Immature natural killer cell (primary cell): ENCODE results near the gene CACFD1. TPM values are rescaled to one million over a fixed set of nuclear protein-coding genes. Genes with fewer than 3 reads are reported as not detected.
"Not testable (repeated sequence)": the region's sequence is repeated elsewhere in the genome, so short reads cannot be mapped to it uniquely, and the experiment has no call there.

Experiments
- DNase-seq, 3 donors: peaks; one replicate each; pipeline ENCODE4 v3.0.0; 2022; ENCODE audit warnings: mixed read lengths in 1 of 3
- H3K27ac Mint-ChIP-seq, 6 donors: one replicate each; pipeline ENCODE4 v1.8.0; 2020; ENCODE audit warnings: mixed read lengths in 6 of 6, mild to moderate bottlenecking in 5 of 6, inconsistent platforms in 4 of 6, moderate library complexity in 3 of 6
- H3K27me3 Mint-ChIP-seq, 3 donors: one replicate each; pipeline ENCODE4 v1.8.0; 2020 to 2021; ENCODE audit warnings: low read depth in 3 of 3, mild to moderate bottlenecking in 3 of 3, mixed read lengths in 3 of 3, moderate library complexity in 3 of 3, inconsistent platforms in 1 of 3
- H3K36me3 Mint-ChIP-seq, 3 donors: one replicate each; pipeline ENCODE4 v1.8.0; 2020; ENCODE audit warnings: mixed read lengths in 3 of 3, inconsistent platforms in 2 of 3, mild to moderate bottlenecking in 2 of 3
- H3K4me1 Mint-ChIP-seq, 2 donors: one replicate each; pipeline ENCODE4 v1.8.0; 2020; ENCODE audit warnings: inconsistent platforms in 2 of 2, mild to moderate bottlenecking in 2 of 2, mixed read lengths in 2 of 2, moderate library complexity in 1 of 2
- H3K4me3 Mint-ChIP-seq, 5 donors: one replicate each; pipeline ENCODE4 v1.8.0; 2020; ENCODE audit warnings: mild to moderate bottlenecking in 5 of 5, mixed read lengths in 5 of 5, inconsistent platforms in 3 of 5, moderate library complexity in 3 of 5
- H3K9me3 Mint-ChIP-seq, 6 donors: one replicate each; pipeline ENCODE4 v1.8.0; 2020; ENCODE audit warnings: mild to moderate bottlenecking in 6 of 6, mixed read lengths in 6 of 6, inconsistent platforms in 4 of 6, moderate library complexity in 3 of 6
- polyA plus RNA-seq, 3 donors: library from polyadenylated mRNA; unstranded; fragments of 300-500 nt; fragmentation: Illumina TruSeq; gene quantifications; one replicate each; pipeline ENCODE4 v1.2.3, GENCODE V29; 2021

The CACFD1 gene
- polyA plus RNA-seq, 3 donors from 2014 or later: 5.3 to 11.3 (median 7.4) TPM

GRCh38 chr9:133449760-133450159, 10.0 kb upstream of the CACFD1 start:
- Mint-ChIP-seq H3K4me1 (no peaks in the 10 kb centered on the region), H3K27me3 (peaks cover 0 to 4% (median 1%) of the 10 kb centered on the region in 3 donors), H3K36me3 (no peaks in the 10 kb centered on the region), H3K4me3 (no peak overlapping the region), H3K9me3 (no peaks in the 10 kb centered on the region), H3K27ac (no peak overlapping the region)
- no peak for DNase-seq

GRCh38 chr9:133451865-133452264, 7.9 kb upstream of the CACFD1 start:
- not testable (repeated sequence) for H3K4me3 Mint-ChIP-seq, H3K27ac Mint-ChIP-seq, H3K4me1 Mint-ChIP-seq

DNA sequence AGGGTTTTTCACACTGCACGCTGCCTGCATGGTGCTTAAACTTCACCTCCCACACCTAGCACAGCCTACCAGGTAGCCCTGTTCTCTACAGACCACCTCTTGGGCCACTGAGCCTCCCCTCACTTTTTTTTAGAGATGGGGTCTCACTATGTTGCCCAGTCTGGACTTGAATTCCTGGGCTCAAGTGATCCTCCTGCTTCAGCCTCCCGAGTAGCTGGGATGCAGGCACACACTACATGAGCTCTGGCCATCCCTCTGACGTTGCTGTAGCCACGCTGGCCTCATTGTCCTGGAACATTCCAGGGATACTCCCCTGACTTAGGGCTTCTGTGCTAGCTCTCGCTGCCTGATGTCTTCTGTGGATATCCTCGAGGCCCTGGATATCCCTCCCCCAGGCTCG, 7.2 kb upstream of the CACFD1 start:
- DNase-seq: no peak
- Mint-ChIP-seq H3K4me3 (no peak overlapping the region), H3K27me3 (peaks cover 0 to 1% (median 0%) of the 10 kb centered on the region in 3 donors), H3K4me1 (no peaks in the 10 kb centered on the region), H3K9me3 (no peaks in the 10 kb centered on the region), H3K27ac (no peak overlapping the region), H3K36me3 (no peaks in the 10 kb centered on the region)

More at GRCh38 chr9:133451865-133452264, 7.9 kb upstream of the CACFD1 start:
- H3K9me3 Mint-ChIP-seq, H3K36me3 Mint-ChIP-seq, DNase-seq, H3K27me3 Mint-ChIP-seq: not testable (repeated sequence)

DNA sequence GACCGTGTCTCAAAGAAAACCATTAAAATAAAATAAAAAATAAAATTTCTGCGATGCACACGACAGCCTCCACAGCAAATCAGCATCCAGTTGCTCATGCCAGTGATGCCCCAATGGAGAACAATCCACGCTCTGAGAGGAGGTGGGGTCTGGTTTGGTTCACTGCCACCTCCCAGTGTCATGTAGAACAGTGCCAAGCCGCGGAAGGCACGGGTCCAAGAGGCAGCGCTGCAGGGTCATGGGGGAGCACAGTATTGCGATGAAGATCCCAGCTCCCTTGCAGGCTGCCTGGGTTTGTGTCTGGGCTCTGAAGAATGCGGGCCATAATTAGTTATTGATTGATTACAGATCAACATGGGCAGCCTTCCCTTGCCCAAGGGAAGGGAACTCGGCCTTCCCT, 6.1 kb upstream of the CACFD1 start:
- Mint-ChIP-seq H3K27ac (peak overlapping the region in 1 of 6 donors; percentile 36), H3K36me3 (no peaks in the 10 kb centered on the region)
- DNase-seq: no peak

GRCh38 chr9:133454325-133454724, 5.5 kb upstream of the CACFD1 start:
- no peak overlapping the region for H3K4me3 Mint-ChIP-seq
- H3K27me3 Mint-ChIP-seq: peaks cover 0 to 1% (median 0%) of the 10 kb centered on the region in 3 donors
- H3K4me1 Mint-ChIP-seq: peaks cover 3 to 4% of the 10 kb centered on the region in 2 donors
- DNase-seq: no peak
- no peak overlapping the region for H3K27ac Mint-ChIP-seq
- no peaks in the 10 kb centered on the region for H3K36me3 Mint-ChIP-seq
- H3K9me3 Mint-ChIP-seq: no peaks in the 10 kb centered on the region

More for the DNA sequence above, 6.1 kb upstream of the CACFD1 start:
- no peaks in the 10 kb centered on the region for H3K9me3 Mint-ChIP-seq
- no peaks in the 10 kb centered on the region for H3K4me1 Mint-ChIP-seq
- no peak overlapping the region for H3K4me3 Mint-ChIP-seq
- H3K27me3 Mint-ChIP-seq: peaks cover 0 to 1% (median 0%) of the 10 kb centered on the region in 3 donors

- DNase-seq: no peak
- Mint-ChIP-seq H3K36me3 (no peaks in the 10 kb centered on the region), H3K27me3 (peaks cover 0 to 5% (median 2%) of the 10 kb centered on the region in 3 donors), H3K27ac (no peak overlapping the region), H3K9me3 (no peaks in the 10 kb centered on the region), H3K4me1 (peaks cover 4 to 6% of the 10 kb centered on the region in 2 donors), H3K4me3 (no peak overlapping the region)
Measured at GRCh38 chr9:133454943-133455673, 4.7 kb upstream of the CACFD1 start.

DNA sequence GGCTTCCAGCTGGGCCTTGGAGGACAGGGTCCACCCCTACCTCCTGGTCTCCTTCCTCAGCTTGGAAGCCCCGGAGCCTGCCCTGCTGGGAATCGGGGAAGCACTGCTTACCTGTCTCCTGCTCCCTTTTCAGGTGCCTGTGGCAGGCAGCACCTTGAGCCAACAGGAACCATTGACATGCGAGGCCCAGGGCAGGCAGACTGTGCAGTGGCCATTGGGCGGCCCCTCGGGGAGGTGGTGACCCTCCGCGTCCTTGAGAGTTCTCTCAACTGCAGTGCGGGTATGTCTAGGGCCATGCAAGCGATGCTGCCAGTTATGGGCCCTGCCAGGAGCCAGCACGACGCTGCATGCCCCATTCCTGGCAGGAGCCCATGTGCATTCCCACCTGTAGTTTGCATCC, 3.8 kb upstream of the CACFD1 start:
- peaks cover 0 to 7% (median 2%) of the 10 kb centered on the region in 3 donors for H3K27me3 Mint-ChIP-seq
- no peak overlapping the region for H3K27ac Mint-ChIP-seq
- H3K4me3 Mint-ChIP-seq: no peak overlapping the region
- no peaks in the 10 kb centered on the region for H3K36me3 Mint-ChIP-seq
- peaks cover 8 to 11% of the 10 kb centered on the region in 2 donors for H3K4me1 Mint-ChIP-seq
- no peak for DNase-seq
- no peaks in the 10 kb centered on the region for H3K9me3 Mint-ChIP-seq

- Mint-ChIP-seq H3K27me3 (peaks cover 0 to 7% (median 2%) of the 10 kb centered on the region in 3 donors), H3K27ac (no peak overlapping the region), H3K9me3 (no peaks in the 10 kb centered on the region), H3K4me3 (no peak overlapping the region), H3K4me1 (peaks cover 9 to 12% of the 10 kb centered on the region in 2 donors), H3K36me3 (no peaks in the 10 kb centered on the region)
- no peak for DNase-seq
Measured at GRCh38 chr9:133456409-133456808, 3.4 kb upstream of the CACFD1 start.

DNA sequence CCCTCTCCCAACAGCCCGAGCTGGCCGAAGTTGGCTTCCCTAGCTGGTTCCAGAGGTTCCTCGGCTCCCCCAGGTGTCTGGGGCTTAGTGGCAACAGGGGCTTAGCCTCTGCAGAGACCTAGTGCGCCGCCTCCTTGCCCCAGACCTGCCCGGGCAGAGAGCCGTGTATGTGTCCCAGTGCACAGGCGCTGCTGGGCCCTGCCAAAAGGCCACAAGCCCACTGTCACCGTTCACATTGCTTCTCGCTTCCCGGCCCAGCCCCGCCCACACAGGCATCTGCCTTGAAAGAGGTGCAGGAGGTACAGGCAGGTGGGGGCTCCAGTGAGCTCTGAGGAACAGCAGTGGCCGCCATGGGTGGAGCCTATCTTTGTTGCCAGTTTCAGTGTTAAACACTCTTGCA, 2.5 kb upstream of the CACFD1 start:
- peaks cover 9 to 12% of the 10 kb centered on the region in 2 donors for H3K4me1 Mint-ChIP-seq
- H3K36me3 Mint-ChIP-seq: no peaks in the 10 kb centered on the region
- no peak for DNase-seq
- H3K9me3 Mint-ChIP-seq: no peaks in the 10 kb centered on the region
- no peak overlapping the region for H3K4me3 Mint-ChIP-seq
- H3K27ac Mint-ChIP-seq: no peak overlapping the region
- H3K27me3 Mint-ChIP-seq: peaks cover 0 to 9% (median 2%) of the 10 kb centered on the region in 3 donors

DNA sequence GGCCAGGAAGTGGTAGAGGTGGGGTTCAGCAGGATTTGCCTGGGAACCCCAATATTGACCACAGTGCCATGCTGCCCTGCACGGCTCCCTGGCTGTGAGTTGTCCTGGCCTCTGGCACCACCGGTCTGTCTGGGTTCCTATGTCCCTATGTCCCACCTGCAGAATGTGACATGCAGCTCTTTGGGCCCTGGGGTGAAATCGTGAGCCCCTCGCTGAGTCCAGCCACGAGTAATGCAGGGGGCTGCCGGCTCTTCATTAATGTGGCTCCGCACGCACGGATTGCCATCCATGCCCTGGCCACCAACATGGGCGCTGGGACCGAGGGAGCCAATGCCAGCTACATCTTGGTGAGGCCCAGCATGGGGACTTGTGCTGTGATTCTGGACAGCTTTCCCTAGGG, 2.0 kb upstream of the CACFD1 start:
- Mint-ChIP-seq H3K27me3 (peaks cover 0 to 7% (median 2%) of the 10 kb centered on the region in 3 donors), H3K9me3 (no peaks in the 10 kb centered on the region), H3K27ac (no peak overlapping the region), H3K4me3 (no peak overlapping the region), H3K36me3 (no peaks in the 10 kb centered on the region), H3K4me1 (peaks cover 9 to 12% of the 10 kb centered on the region in 2 donors)
- DNase-seq: no peak

GRCh38 chr9:133458643-133459312, 1.0 kb upstream of the CACFD1 start:
- Mint-ChIP-seq H3K9me3 (no peaks in the 10 kb centered on the region), H3K4me1 (peaks cover 9 to 12% of the 10 kb centered on the region in 2 donors), H3K36me3 (no peaks in the 10 kb centered on the region), H3K27ac (peak overlapping the region in 3 of 6 donors; percentile 40 to 96 (median 93)), H3K27me3 (peaks cover 0 to 7% (median 2%) of the 10 kb centered on the region in 3 donors), H3K4me3 (peak overlapping the region; percentile 86 to 94 (median 92))
- DNase-seq: no peak

- peaks cover 0 to 7% (median 2%) of the 10 kb centered on the region in 3 donors for H3K27me3 Mint-ChIP-seq
- peaks cover 9 to 12% of the 10 kb centered on the region in 2 donors for H3K4me1 Mint-ChIP-seq
- H3K36me3 Mint-ChIP-seq: no peaks in the 10 kb centered on the region
- H3K9me3 Mint-ChIP-seq: no peaks in the 10 kb centered on the region
- H3K27ac Mint-ChIP-seq: peak overlapping the region; percentile 81 to 91 (median 85)
- peak overlapping the region; percentile 80 to 83 (median 81) for H3K4me3 Mint-ChIP-seq
- peak in 1 of 3 donors; percentile 47 for DNase-seq
Measured at GRCh38 chr9:133460405-133461175, 812 bp downstream of the CACFD1 start.

DNA sequence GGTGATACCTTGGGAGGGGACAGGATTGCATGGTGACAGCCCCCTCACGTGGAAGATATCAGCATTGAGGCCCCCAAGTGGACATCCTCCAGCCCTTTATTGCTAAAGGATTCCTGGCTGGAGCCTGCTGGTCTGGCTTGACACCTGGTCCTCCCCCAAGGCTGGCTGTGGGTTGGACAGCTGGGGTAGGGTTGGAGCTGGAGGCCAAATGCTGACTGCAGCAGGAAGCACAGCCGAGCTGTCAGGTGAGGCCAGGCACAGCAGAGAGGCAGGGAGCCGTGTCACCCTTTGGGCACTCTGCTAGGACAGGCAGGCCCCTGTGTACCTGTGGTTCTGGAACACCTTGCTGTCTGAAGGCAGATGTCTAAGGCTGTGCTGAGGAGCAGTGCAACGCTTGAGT, 2.2 kb downstream of the CACFD1 start:
- H3K36me3 Mint-ChIP-seq: no peaks in the 10 kb centered on the region
- peak overlapping the region in 1 of 6 donors; percentile 56 for H3K27ac Mint-ChIP-seq
- H3K4me1 Mint-ChIP-seq: peaks cover 9 to 12% of the 10 kb centered on the region in 2 donors
- peaks cover 0 to 7% (median 2%) of the 10 kb centered on the region in 3 donors for H3K27me3 Mint-ChIP-seq
- peak overlapping the region in 1 of 5 donors; percentile 65 for H3K4me3 Mint-ChIP-seq
- no peaks in the 10 kb centered on the region for H3K9me3 Mint-ChIP-seq
- no peak for DNase-seq
